C4-2B (cell line): ENCODE measurements around the gene SF3B3.

Source experiments
- H3K27ac ChIP-seq: fragments of 450-650 bp; 2 replicates; pipeline ENCODE4 v1.5.1; 2017
- CTCF ChIP-seq: fragments of 450-650 bp; conservative IDR thresholded peaks from 2 replicates; pipeline ENCODE4 v1.5.1; 2017; ENCODE audit warnings: mild to moderate bottlenecking
- ZFX ChIP-seq: fragments of 450-650 bp; IDR thresholded peaks from 2 replicates; pipeline ENCODE4 v1.6.1; 2017

SF3B3 gene

GRCh38 chr16:70574595-70575271 lies 51.1 kb downstream of the SF3B3 start:
- no peak overlapping the region for H3K27ac ChIP-seq
- TF ChIP-seq ZFX, result no peak
- TF ChIP-seq CTCF, result no peak

GRCh38 chr16:70575376-70575775 lies 51.8 kb downstream of the SF3B3 start:
- TF ChIP-seq CTCF, result no peak
- no peak overlapping the region for H3K27ac ChIP-seq

- no peak overlapping the region for H3K27ac ChIP-seq
- TF ChIP-seq CTCF (no peak), ZFX (no peak)
Measured at GRCh38 chr16:70576431-70577255, 53.0 kb downstream of the SF3B3 start.

- H3K27ac ChIP-seq, result no peak overlapping the region
- TF ChIP-seq ZFX (no peak), CTCF (no peak)
Measured at GRCh38 chr16:70577256-70577698, 53.7 kb downstream of the SF3B3 start.

GRCh38 chr16:70578035-70578434 lies 54.4 kb downstream of the SF3B3 start:
- no peak for TF ChIP-seq CTCF
- TF ChIP-seq ZFX, result no peak

GRCh38 chr16:70579248-70579647 lies 55.6 kb downstream of the SF3B3 start:
- no peak overlapping the region for H3K27ac ChIP-seq
- TF ChIP-seq CTCF, result no peak
- TF ChIP-seq ZFX, result no peak

More at GRCh38 chr16:70578035-70578434, 54.4 kb downstream of the SF3B3 start:
- no peak overlapping the region for H3K27ac ChIP-seq
